GM12891 (cell line): Measurements from ENCODE around the gene POGZ.

Experiments used
- DNase-seq: peaks from one replicate; pipeline ENCODE4 v3.0.0; 2011; ENCODE audit warnings: low spot score; ENCODE audit not compliant: insufficient read length
- FAIRE-seq: peaks from 2 replicates; lab custom pipeline; 2011; peaks lifted over from hg19 to GRCh38; lab: Jason Lieb, UNC
- PAX5 ChIP-seq: IDR thresholded peaks from 2 replicates; pipeline ENCODE4 v1.6.1; 2011; ENCODE audit warnings: low read length, moderate library complexity, mild to moderate bottlenecking; ENCODE audit not compliant: insufficient read depth, severe bottlenecking
- POLR2A ChIP-seq: IDR thresholded peaks from 2 replicates; pipeline ENCODE4 v1.6.1; 2011; ENCODE audit warnings: low read depth, low read length, control low read depth
- POLR2AphosphoS5 ChIP-seq: IDR thresholded peaks from 2 replicates; pipeline ENCODE4 v1.6.1; 2011; ENCODE audit warnings: low read depth, low read length, control low read depth
- POU2F2 ChIP-seq: IDR thresholded peaks from 2 replicates; pipeline ENCODE4 v1.6.1; 2011; ENCODE audit warnings: low read depth, mild to moderate bottlenecking, control low read depth, low read length, moderate library complexity
- SPI1 ChIP-seq: IDR thresholded peaks from 2 replicates; pipeline ENCODE4 v1.6.1; 2011; ENCODE audit warnings: low read depth, low read length, control low read depth
- TAF1 ChIP-seq: IDR thresholded peaks from 2 replicates; pipeline ENCODE4 v1.6.1; 2011; ENCODE audit warnings: low read depth, low read length, control low read depth

Gene POGZ

GRCh38 chr1:151368393-151369301 lies 90.6 kb downstream of the POGZ start:
- no peak for DNase-seq
- TF ChIP-seq SPI1 (no peak), POLR2A (no peak), POU2F2 (no peak), TAF1 (no peak), POLR2AphosphoS5 (no peak), PAX5 (no peak)
- no peak for FAIRE-seq

DNA sequence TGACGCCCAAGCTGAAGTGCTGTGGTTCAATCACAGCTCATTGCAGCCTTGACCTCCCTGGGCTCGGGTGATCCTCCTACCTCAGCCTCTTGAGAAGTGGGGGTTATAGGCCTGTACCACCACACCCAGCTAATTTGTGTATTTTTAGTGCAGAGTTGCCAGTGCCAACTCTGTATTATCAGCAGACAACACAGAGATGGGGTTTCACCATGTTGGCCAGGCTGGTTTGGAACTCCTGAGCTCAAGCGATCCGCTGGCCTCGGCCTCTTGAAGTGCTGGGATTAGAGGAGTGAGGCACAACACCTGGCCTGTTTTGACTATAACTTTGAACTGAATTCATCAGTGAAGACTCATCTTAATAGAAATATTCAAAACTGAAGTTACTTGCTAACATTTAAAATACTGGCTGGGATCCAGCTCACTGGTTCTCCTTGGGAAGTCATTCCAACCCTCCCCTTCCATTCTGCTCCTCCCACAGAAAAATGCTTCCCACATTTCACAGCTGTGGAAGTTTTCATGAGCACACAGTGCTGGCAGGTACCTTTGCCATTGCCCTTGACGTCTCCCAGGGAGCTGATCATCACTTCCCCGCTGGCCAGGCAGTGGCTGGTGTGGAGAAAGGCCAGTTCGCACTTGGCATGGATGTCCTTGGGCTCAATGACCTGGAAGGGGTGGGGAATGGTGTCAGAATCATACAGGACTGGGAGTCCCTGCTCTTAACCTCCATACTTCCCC lies 91.5 kb downstream of the POGZ start:
- no peak for TF ChIP-seq POLR2AphosphoS5
- TF ChIP-seq SPI1 = no peak
- TF ChIP-seq POLR2A = no peak
- TF ChIP-seq PAX5 = no peak
- no peak for TF ChIP-seq TAF1
- TF ChIP-seq POU2F2 = no peak
- FAIRE-seq (no peak), DNase-seq (no peak)

DNA sequence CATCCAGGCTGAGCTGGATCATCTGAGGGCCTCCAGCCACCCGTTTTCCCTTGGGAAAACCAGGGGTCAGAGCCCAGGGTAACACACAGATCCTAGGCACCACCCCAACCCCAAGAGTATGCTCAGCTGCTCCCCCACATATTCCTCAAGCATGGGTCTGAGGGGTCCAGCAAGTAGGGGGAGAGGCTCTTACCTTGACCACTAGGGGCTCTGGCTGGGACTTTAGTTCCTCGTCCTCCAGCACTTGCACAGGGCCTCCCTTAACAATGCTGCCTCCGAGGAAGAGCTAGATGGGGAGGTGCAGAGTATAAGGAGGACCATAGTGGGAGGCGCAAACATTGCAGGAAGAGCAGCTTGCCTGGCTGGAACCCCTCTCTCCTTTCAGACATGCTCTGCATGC lies 94.3 kb downstream of the POGZ start:
- DNase-seq (no peak), FAIRE-seq (no peak)
- no peak for TF ChIP-seq POLR2AphosphoS5
- TF ChIP-seq POU2F2 = no peak
- TF ChIP-seq TAF1 = no peak
- no peak for TF ChIP-seq PAX5
- no peak for TF ChIP-seq SPI1
- TF ChIP-seq POLR2A = no peak

DNA sequence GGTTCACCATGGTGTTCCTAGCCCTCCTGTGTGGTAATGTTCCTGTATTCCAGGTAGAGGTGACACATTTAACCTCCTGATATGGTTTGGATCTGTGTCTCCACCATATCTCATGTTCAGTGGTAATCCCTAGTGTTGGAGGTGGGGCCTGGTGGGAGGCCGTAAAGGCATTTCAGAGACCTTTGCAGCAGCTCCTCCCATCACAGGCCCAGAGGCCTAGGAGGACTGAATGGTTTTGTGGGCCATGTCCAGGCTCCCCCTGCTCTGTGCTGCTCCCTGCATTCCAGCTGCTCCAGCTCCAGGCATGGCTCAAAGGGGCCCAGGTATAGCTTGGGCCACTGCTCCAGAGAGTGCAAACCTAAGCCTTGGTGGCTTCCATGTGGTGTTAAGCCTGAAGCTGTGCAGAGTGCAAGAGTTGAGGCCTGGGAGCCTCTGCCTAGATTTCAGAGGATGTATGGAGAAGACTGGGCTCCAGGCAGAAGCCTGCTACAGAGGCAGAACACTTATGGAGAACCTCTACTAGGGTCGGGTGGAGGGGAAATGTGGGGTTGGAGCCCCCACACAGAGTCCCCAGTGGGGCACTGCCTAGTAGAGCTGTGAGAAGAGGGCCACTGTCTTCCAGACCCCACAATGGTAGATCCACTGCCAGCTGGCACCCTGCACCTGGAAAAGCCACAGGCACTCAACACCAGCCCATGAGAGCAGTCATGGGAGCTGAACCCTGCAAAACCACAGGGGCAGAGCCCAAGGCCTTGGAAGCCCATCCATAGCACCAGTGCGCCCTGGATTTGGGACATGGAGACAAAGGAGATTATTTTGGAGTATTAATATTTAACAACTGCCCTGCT lies 96.8 kb downstream of the POGZ start:
- no peak for TF ChIP-seq POLR2AphosphoS5
- no peak for TF ChIP-seq PAX5
- no peak for DNase-seq
- no peak for FAIRE-seq

DNA sequence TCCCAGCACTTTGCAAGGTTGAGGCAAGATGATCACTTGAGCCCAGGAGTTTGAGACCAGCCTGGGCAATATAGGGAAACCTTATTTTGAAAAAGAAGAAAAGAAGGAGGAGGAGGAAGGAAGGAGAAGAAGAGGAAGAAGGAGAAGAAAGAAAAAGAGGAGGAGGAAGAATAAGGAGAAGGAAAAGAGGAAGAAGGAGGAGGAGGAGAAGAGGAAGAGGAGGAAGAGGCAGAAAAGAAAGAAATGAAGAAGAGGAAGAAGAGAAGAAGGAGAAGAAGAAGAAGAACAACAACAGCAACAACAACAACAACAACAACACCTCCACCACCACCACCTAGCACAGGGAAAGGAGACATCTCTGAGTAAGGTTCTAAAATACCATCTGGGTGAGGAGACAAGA lies 97.4 kb downstream of the POGZ start:
- no peak for TF ChIP-seq SPI1
- TF ChIP-seq TAF1 = no peak
- TF ChIP-seq POLR2AphosphoS5 = no peak
- no peak for TF ChIP-seq PAX5

DNA sequence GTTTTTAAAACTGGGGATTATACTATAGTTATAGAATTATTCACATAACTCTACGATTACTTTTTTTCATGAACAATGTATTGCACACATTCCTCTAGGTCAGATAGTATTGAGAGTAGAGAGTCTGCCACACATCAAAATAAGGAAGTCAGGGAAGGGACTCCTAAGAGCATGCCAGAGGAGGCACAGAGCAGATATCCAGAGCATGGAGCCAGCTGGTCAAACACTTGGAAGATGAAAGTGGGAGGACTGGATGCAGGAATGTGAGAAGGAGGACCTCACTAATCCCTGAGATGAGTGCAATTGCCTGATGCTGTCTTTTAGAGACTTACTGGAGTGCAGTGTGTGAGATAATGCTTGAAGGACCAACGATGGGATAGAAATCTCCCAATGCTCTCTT lies 102.6 kb downstream of the POGZ start:
- no peak for TF ChIP-seq POLR2A
- TF ChIP-seq SPI1 = peak; percentile 43; the same call in 1 of the 2 replicates
- DNase-seq = no peak
- no peak for FAIRE-seq

More for the DNA sequence above, 97.4 kb downstream of the POGZ start:
- DNase-seq (no peak), FAIRE-seq (no peak)
